Measurements from ENCODE around the gene KYNU. TPM values are rescaled to one million over a fixed set of nuclear protein-coding genes. Genes with fewer than 3 reads are reported as not detected.
"Not testable (repeated sequence)": the region's sequence is repeated elsewhere in the genome, so short reads cannot be mapped to it uniquely, and the experiment has no call there.

KYNU gene
- polyA plus RNA-seq, 1 donor = 0.76 TPM

DNA sequence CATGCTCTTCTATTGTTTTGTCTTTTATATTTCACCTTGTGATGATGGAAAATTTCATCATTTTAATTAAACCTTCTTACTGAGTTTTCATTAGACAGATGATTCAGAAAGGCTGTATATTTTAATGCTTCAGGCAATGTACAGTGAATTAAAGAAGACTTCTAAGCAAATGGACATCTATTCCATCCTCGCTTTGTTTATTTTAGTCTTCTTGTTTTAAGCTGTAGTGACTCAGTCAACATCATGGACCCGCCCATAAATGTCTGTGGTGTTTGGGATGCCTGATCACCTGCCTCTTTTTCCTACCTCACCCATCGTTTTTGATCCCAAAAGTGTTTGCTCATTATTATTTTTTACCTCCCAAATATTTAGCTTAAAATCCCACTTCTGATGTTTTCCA, 43.1 kb downstream of the KYNU start:
- no peak for DNase-seq

DNA sequence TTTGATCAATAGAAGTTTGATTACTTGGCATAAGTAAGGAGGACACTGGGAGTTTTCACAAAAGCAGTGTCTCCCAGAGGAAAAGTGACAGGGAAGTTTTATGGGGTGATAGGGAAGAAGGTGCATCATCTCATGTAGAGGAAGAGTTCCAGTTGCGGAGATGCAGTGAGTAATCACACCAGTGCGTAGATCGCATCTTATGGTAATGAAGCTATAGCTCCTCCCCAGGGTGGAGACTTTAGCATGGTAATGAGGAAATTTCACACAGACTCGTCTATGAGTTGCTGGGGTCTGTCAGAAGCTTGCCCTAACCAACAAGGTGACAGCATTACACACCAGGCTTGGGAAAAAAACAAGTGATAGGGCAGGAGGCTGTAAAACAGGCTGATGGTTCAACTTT, 49.0 kb downstream of the KYNU start:
- DNase-seq = no peak

DNA sequence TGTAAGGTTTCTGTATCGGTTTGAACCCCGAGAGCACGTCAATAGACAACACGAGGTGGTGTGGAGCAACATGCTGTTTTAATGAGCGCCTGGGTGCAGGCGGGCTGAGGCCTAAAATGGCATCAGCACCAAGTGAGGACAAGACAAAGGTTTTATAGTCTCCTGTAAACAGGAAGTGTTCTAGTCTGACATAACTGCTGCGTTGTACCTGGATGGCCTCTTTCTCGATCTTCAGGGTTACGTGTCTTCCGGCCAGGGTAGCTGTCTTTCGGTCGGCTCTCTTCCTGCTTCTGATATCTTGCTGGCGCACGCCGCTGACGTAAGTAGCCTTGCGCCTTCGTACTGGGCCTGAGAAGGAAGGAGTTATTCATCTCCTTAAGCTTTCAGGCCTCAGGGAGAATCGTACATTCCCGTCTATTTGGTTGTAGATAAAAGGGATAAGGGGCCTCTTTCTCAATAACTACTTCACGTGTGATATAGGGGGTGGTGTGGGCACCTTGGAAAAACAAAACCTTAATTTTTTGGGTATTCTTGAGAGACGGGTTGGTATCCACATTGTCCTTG, 53.5 kb downstream of the KYNU start:
- no peak for DNase-seq

DNA sequence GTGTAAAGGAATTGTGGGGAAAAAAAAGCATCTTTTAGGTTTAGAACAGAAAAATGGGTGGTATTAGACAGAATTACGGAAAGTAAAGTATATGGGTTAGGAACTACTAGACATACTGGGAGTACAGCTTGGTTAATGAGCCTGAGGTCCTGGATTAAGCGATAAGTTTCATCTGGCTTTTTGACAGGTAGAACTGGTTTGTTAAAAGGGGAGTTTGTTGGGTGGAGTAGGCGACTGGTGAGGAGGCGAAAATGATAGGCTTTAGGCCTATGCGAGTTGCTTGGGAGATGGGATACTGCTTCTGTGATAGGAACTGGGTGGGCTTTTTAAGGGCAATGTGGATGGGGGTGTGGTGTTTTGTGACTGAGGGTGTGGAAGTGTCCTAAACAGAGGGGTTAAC, 56.5 kb downstream of the KYNU start:
- no peak for DNase-seq

- no peak for DNase-seq
Observed at GRCh38 chr2:142935563-142936089, 58.2 kb downstream of the KYNU start.

GRCh38 chr2:142936629-142937028, 59.2 kb downstream of the KYNU start:
- DNase-seq = no peak

GRCh38 chr2:142937347-142937746, 59.9 kb downstream of the KYNU start:
- no peak for DNase-seq

DNA sequence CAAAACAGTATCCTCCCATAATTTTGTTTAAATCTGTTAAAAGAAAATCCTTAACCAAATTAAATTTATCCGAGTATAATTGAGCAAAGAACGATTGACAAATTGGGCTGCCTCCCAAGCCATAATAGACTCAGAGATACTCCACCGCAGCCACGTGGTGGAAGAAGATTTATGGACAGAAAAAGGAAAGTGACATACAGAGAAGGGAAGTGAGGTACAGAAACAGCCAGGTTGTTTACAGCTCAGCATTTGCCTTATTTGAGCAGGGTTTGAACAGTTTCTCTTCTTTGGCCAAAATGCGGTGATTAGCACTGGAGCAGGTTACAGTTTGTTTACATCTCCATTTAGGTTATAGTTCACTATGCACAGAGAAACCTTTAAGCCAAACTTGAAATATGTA, 60.8 kb downstream of the KYNU start:
- DNase-seq = no peak

- no peak for DNase-seq
Observed at GRCh38 chr2:142940606-142941223, 63.3 kb downstream of the KYNU start.

GRCh38 chr2:142942690-142943089, 65.2 kb downstream of the KYNU start:
- no peak for DNase-seq

DNA sequence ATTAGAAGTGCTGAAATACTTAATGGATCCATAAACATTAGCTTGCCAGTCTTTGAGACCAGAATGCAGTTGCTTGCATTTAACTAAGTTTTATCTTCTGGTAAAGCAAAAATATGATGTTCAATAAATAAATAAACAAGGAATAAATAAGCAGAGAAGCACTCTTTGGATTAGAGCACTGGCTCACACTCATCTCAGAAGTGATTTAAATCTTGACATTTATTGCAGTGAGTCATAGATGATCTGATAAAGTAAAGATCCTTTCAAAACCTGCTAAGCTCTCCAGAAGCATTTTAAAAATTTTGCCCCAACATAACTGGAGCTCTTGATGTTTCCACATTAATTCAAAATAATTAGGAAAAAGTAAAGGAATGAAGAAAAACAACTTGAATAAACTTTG, 66.8 kb downstream of the KYNU start:
- DNase-seq = no peak

DNA sequence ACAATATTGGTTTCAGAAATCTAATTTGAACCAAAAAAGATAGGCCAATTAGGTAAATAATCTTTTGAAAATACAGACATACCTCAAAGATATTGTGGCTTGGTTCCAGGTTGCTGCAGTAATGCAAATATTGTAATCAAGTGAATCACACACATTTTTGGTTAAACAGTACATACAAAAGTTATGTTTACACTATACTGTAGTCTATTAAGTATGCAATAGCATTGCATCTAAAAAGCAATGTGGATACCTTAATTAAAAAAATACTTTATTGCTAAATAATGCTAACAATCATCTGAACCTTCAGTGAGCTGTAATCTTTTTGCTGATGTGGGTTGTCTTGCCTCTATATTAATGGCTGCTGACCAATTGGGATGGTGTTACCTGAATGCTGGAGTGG, 67.3 kb downstream of the KYNU start:
- DNase-seq = no peak

DNA sequence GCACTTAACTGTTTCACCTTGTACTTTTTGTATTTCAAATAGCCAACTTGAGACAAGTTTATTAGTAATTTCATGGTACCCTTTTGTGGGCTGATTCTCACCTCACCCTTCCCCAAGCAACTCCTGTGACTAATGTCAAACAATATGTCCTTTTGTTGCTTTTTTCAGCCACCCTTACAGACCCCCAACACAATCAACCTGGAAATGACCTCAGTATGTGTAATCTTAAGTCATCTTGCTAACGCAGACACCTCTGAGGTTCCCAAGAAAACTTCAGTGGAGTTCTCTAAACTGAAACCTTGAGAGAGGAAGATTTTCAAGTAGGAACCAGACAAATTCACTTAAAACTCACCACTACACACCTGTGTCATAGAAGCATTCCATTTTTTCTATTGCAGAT, 69.5 kb downstream of the KYNU start:
- DNase-seq = no peak

GRCh38 chr2:142948723-142949122, 71.3 kb downstream of the KYNU start:
- DNase-seq = not testable (repeated sequence)

GRCh38 chr2:142950323-142950722, 72.9 kb downstream of the KYNU start:
- DNase-seq = not testable (repeated sequence)

GRCh38 chr2:142951190-142952007, 73.9 kb downstream of the KYNU start:
- DNase-seq = no peak

- DNase-seq = no peak
Observed at GRCh38 chr2:142952018-142952417, 74.6 kb downstream of the KYNU start.

- DNase-seq = no peak
Observed at GRCh38 chr2:142952793-142953494, 75.5 kb downstream of the KYNU start.

DNA sequence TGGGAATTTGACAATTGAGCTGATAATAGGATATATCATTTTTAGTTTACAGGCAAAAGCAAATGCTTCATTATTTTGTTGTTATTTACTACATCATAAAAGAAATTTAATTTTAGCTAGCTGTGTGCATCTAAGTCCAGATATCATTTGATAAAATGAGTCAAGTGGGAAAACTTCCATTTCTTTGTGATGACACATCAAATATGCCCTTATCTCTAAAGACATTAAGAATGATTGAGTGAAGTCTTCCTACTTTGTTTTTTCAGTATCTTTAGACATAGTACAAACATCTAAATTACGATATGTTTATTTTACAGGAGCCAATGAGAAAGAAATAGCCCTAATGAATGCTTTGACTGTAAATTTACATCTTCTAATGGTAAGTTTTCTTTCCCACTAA, 77.0 kb downstream of the KYNU start:
- no peak for DNase-seq

- DNase-seq = no peak
Observed at GRCh38 chr2:142957144-142957543, 79.7 kb downstream of the KYNU start.

GRCh38 chr2:142961202-142961601, 83.7 kb downstream of the KYNU start:
- DNase-seq = no peak

- DNase-seq = no peak
Observed at GRCh38 chr2:142965443-142965842, 88.0 kb downstream of the KYNU start.

- DNase-seq = no peak
Observed at GRCh38 chr2:142966284-142966683, 88.8 kb downstream of the KYNU start.
